MCF 10A (cell line): Measurements from ENCODE around the gene GCFC2. TPM values are rescaled to one million over a fixed set of nuclear protein-coding genes. Genes with fewer than 3 reads are reported as not detected.
A peak's percentile ranks its signal among the peaks of the same experiment; 100 is the strongest.
"Not testable (repeated sequence)": the region's sequence is repeated elsewhere in the genome, so short reads cannot be mapped to it uniquely, and the experiment has no call there.

Experiments used
- BruUV-seq: library from RNA; stranded (reverse); fragments of 400-500 nt; replicated peaks from 2 replicates; lab custom pipeline; 2021; lab: Mats Ljungman, UMichigan
- CTCF ChIA-PET: fragments of 300-600 bp; sonication (Branson Sonifier 250); formaldehyde crosslinking; extraction: SDS; loops from one replicate; lab custom pipeline; 2021; ENCODE audit warnings: antibody characterized with exemption, inconsistent platforms; lab: Yijun Ruan, JAX
- POLR2A ChIA-PET: fragments of 300-600, 350-650 bp; sonication (Branson Sonifier 250); formaldehyde crosslinking; extraction: SDS; loops from one replicate; lab custom pipeline; 2020; ENCODE audit warnings: antibody characterized with exemption, inconsistent platforms; lab: Yijun Ruan, JAX
- DNase-seq: peaks from one replicate; pipeline ENCODE4 v3.0.0-alpha.2; 2018; ENCODE audit not compliant: unreplicated experiment
- H3K27ac Mint-ChIP-seq: one replicate; pipeline ENCODE4 v1.8.0; 2022; ENCODE audit warnings: mild to moderate bottlenecking, low read depth, mixed read lengths; ENCODE audit not compliant: unreplicated experiment
- H3K27me3 Mint-ChIP-seq: one replicate; pipeline ENCODE4 v1.8.0; 2022; ENCODE audit warnings: mixed read lengths; ENCODE audit not compliant: insufficient read depth, unreplicated experiment
- H3K36me3 Mint-ChIP-seq: one replicate; pipeline ENCODE4 v1.8.0; 2022; ENCODE audit warnings: mild to moderate bottlenecking, moderate library complexity, mixed read lengths; ENCODE audit not compliant: insufficient read depth, unreplicated experiment
- H3K4me1 Mint-ChIP-seq: one replicate; pipeline ENCODE4 v1.8.0; 2022; ENCODE audit warnings: mixed read lengths; ENCODE audit not compliant: insufficient read depth, unreplicated experiment
- H3K4me3 Mint-ChIP-seq: one replicate; pipeline ENCODE4 v1.8.0; 2022; ENCODE audit warnings: mild to moderate bottlenecking, moderate library complexity, mixed read lengths; ENCODE audit not compliant: unreplicated experiment
- H3K9me3 Mint-ChIP-seq: one replicate; pipeline ENCODE4 v1.8.0; 2022; ENCODE audit warnings: mixed read lengths; ENCODE audit not compliant: unreplicated experiment
- intact Hi-C: fragments of 100-400 bp; cut with micrococcal nuclease; formaldehyde crosslinking; loops from 2 replicates; pipeline ENCODE4 v1.14.1; 2022
- total RNA-seq: library from RNA; stranded (reverse); gene quantifications from 2 replicates; pipeline ENCODE4 v1.2.3, GENCODE V29; 2022
- TF ChIP-seq, protein P1 (sequence below): fragments of 200-600 bp; IDR thresholded peaks from one replicate; pipeline ENCODE4 v1.8.0; 2022; ENCODE audit warnings: antibody characterized with exemption, mild to moderate bottlenecking; ENCODE audit not compliant: unreplicated experiment

The GCFC2 gene
- total RNA-seq, 1 experiment from 2014 or later = 41.3 TPM

- intact Hi-C loops = no loop called here
- no peak overlapping the region for H3K27ac Mint-ChIP-seq
Measured at GRCh38 chr2:75716406-75716805, 5.7 kb upstream of the GCFC2 start.

GRCh38 chr2:75711590-75711989, 875 bp upstream of the GCFC2 start:
- POLR2A ChIA-PET, intact Hi-C loops, DNase-seq, BruUV-seq, H3K27me3 Mint-ChIP-seq, H3K36me3 Mint-ChIP-seq, H3K9me3 Mint-ChIP-seq: not testable (repeated sequence)
- peaks cover 15% of the 10 kb centered on the region for H3K4me1 Mint-ChIP-seq
- peak overlapping the region; percentile 73 for H3K4me3 Mint-ChIP-seq
- CTCF ChIA-PET = interaction anchor here (0.6 to 1.5 kb wide), 4 partner anchors 15 to 888 kb away, joined by 3 to 8 read pairs (median 4); no protein-coding TSS in a partner anchor
- peak overlapping the region; percentile 90 for H3K27ac Mint-ChIP-seq

More at GRCh38 chr2:75716406-75716805, 5.7 kb upstream of the GCFC2 start:
- no peak for DNase-seq
- POLR2A ChIA-PET = no interaction called here
- CTCF ChIA-PET = interaction anchor here (0.9 kb wide), 2 partner anchors 40 to 413 kb away, joined by 3 read pairs; no protein-coding TSS in a partner anchor
- no peaks in the 10 kb centered on the region for H3K27me3 Mint-ChIP-seq
- TF ChIP-seq, protein P1, sequence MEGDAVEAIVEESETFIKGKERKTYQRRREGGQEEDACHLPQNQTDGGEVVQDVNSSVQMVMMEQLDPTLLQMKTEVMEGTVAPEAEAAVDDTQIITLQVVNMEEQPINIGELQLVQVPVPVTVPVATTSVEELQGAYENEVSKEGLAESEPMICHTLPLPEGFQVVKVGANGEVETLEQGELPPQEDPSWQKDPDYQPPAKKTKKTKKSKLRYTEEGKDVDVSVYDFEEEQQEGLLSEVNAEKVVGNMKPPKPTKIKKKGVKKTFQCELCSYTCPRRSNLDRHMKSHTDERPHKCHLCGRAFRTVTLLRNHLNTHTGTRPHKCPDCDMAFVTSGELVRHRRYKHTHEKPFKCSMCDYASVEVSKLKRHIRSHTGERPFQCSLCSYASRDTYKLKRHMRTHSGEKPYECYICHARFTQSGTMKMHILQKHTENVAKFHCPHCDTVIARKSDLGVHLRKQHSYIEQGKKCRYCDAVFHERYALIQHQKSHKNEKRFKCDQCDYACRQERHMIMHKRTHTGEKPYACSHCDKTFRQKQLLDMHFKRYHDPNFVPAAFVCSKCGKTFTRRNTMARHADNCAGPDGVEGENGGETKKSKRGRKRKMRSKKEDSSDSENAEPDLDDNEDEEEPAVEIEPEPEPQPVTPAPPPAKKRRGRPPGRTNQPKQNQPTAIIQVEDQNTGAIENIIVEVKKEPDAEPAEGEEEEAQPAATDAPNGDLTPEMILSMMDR = no peak
- H3K36me3 Mint-ChIP-seq = no peaks in the 10 kb centered on the region
- H3K4me3 Mint-ChIP-seq = no peak overlapping the region
- H3K9me3 Mint-ChIP-seq = no peaks in the 10 kb centered on the region
- H3K4me1 Mint-ChIP-seq = no peaks in the 10 kb centered on the region
- no TSS peak for BruUV-seq

GRCh38 chr2:75710220-75710576, 517 bp downstream of the GCFC2 start:
- Mint-ChIP-seq H3K27me3 (no peaks in the 10 kb centered on the region), H3K36me3 (peaks cover 18% of the 10 kb centered on the region), H3K4me3 (peak overlapping the region; percentile 73), H3K4me1 (peaks cover 21% of the 10 kb centered on the region), H3K9me3 (no peaks in the 10 kb centered on the region), H3K27ac (peak overlapping the region; percentile 90)
- TF ChIP-seq, protein P1 = no peak
- TSS peak; percentile 65 for BruUV-seq
- CTCF ChIA-PET = interaction anchor here (0.5 to 1.4 kb wide), 5 partner anchors 8 to 893 kb away, joined by 3 to 4 read pairs (median 3); no protein-coding TSS in a partner anchor
- DNase-seq = no peak
- POLR2A ChIA-PET = interaction anchor here (0.5 to 2.0 kb wide), 5 partner anchors 12 to 368 kb away, joined by 3 to 21 read pairs (median 3); partner anchors contain the start of gene MRPL19
- intact Hi-C loops = no loop called here

GRCh38 chr2:75709297-75709696, 1.4 kb downstream of the GCFC2 start:
- POLR2A ChIA-PET = interaction anchor here (0.7 to 2.0 kb wide), 6 partner anchors 10 to 62 kb away, joined by 3 to 21 read pairs (median 4); partner anchors contain the start of gene MRPL19
- DNase-seq = peak; percentile 13
- intact Hi-C loops = no loop called here
- no TSS peak for BruUV-seq
- TF ChIP-seq, protein P1 = no peak
- Mint-ChIP-seq H3K27ac (peak overlapping the region; percentile 90), H3K4me1 (peaks cover 21% of the 10 kb centered on the region), H3K4me3 (peak overlapping the region; percentile 73), H3K9me3 (no peaks in the 10 kb centered on the region), H3K36me3 (peaks cover 25% of the 10 kb centered on the region), H3K27me3 (no peaks in the 10 kb centered on the region)
- CTCF ChIA-PET = interaction anchor here (0.8 to 1.4 kb wide), 4 partner anchors 9 to 101 kb away, joined by 3 to 4 read pairs (median 4); no protein-coding TSS in a partner anchor
